K562 (cell line): ENCODE data around the gene PLXNB2. TPM values are rescaled to one million over a fixed set of nuclear protein-coding genes. Genes with fewer than 3 reads are reported as not detected.
A peak's percentile ranks its signal among the peaks of the same experiment; 100 is the strongest.

ENCODE experiments used
- ATAC-seq: fragments of 200-7000 bp; cut with Tn5 transposase; 3 replicates; pipeline ENCODE4 v1.9.1; 2020; ENCODE audit warnings: moderate library complexity
- BruUV-seq: library from RNA; stranded (reverse); fragments of 400-500 nt; replicated peaks from 2 replicates; lab custom pipeline; 2021; lab: Mats Ljungman, UMichigan
- CTCF ChIA-PET: fragments of 300-600 bp; formaldehyde crosslinking; extraction: SDS; loops from one replicate; lab custom pipeline; 2021; ENCODE audit warnings: low intra/inter-chr PET ratio; lab: Yijun Ruan, JAX
- POLR2A ChIA-PET: fragments of 300-600, 350-650 bp; sonication (Branson Sonifier 250); formaldehyde crosslinking; extraction: SDS; loops from one replicate; lab custom pipeline; 2021; ENCODE audit warnings: antibody characterized with exemption, inconsistent platforms; lab: Yijun Ruan, JAX
- DNase-seq, 4 experiments: peaks; one replicate each; pipeline versions ENCODE4 v3.0.0 to v3.0.0-alpha.2; 2011 to 2018; ENCODE audit warnings: low spot score in 3 of 4, mixed read lengths in 3 of 4; ENCODE audit errors: extremely low read depth in 1 of 4
- FAIRE-seq: peaks from 2 replicates; lab custom pipeline; 2011; peaks lifted over from hg19 to GRCh38; lab: Jason Lieb, UNC
- H2AFZ ChIP-seq: 2 replicates; pipeline ENCODE4 v1.6.0; 2011; ENCODE audit warnings: low read depth, low read length, control low read depth, inconsistent platforms
- H3K27ac ChIP-seq: fragments of 200-600 bp; 3 replicates; pipeline ENCODE4 v1.8.0; 2011; ENCODE audit warnings: low read depth, mild to moderate bottlenecking, control low read depth, inconsistent platforms, low read length, moderate library complexity, mixed read lengths; ENCODE audit errors: extremely low read depth
- H3K27me3 ChIP-seq, 2 experiments: fragments of 300-600 bp in 1 of 2; 2 replicates in 1 of 2; 3 replicates in 1 of 2; pipeline versions ENCODE4 v1.6.0 to v1.8.0; 2011; ENCODE audit warnings: inconsistent platforms in 2 of 2, low read length in 2 of 2, mild to moderate bottlenecking in 1 of 2, mixed read lengths in 1 of 2, moderate library complexity in 1 of 2; ENCODE audit not compliant: control insufficient read depth in 2 of 2, insufficient read depth in 2 of 2
- H3K36me3 ChIP-seq: fragments of 300-600 bp; 3 replicates; pipeline ENCODE4 v1.8.0; 2011; ENCODE audit warnings: mild to moderate bottlenecking, low read length, inconsistent platforms; ENCODE audit not compliant: control insufficient read depth, insufficient read depth
- H3K4me1 ChIP-seq, 2 experiments: fragments of 200-600 bp in 1 of 2; replicated peaks in 1 of 2; 2 replicates in 1 of 2; 3 replicates in 1 of 2; pipeline versions ENCODE4 v1.5.1 to v1.8.0; 2011; ENCODE audit warnings: inconsistent platforms in 2 of 2, low read length in 2 of 2, mild to moderate bottlenecking in 1 of 2, mixed read lengths in 1 of 2, moderate library complexity in 1 of 2; ENCODE audit not compliant: control insufficient read depth in 2 of 2, insufficient read depth in 2 of 2
- H3K4me2 ChIP-seq: 2 replicates; pipeline ENCODE4 v1.6.1; 2011; ENCODE audit warnings: low read length, control low read depth, inconsistent platforms, mixed read lengths; ENCODE audit not compliant: insufficient read depth
- H3K4me3 ChIP-seq: fragments of 200-600 bp; sonication (generic), shearing (Covaris generic); 2 replicates; pipeline ENCODE4 v1.5.1; 2016; ENCODE audit warnings: control low read depth, inconsistent platforms
- H3K79me2 ChIP-seq: fragments of 200-600 bp; 3 replicates; pipeline ENCODE4 v1.8.0; 2011; ENCODE audit warnings: low read length, inconsistent platforms; ENCODE audit not compliant: control insufficient read depth, insufficient read depth
- H3K9ac ChIP-seq, 2 experiments: 2 replicates each; pipeline versions ENCODE4 v1.6.0 to v1.6.1; 2011; ENCODE audit warnings: low read depth in 2 of 2, low read length in 2 of 2, control low read depth in 1 of 2, inconsistent platforms in 1 of 2, mild to moderate bottlenecking in 1 of 2, mixed read lengths in 1 of 2; ENCODE audit not compliant: insufficient read depth in 1 of 2
- H3K9me1 ChIP-seq: one replicate; pipeline ENCODE4 v1.6.0; 2011; ENCODE audit warnings: inconsistent platforms, mild to moderate bottlenecking, low read length, moderate library complexity; ENCODE audit not compliant: control insufficient read depth, insufficient read depth
- H3K9me3 ChIP-seq: replicated peaks from 2 replicates; pipeline ENCODE4 v1.5.1; 2011; ENCODE audit warnings: low read depth, low read length, inconsistent platforms; ENCODE audit not compliant: control insufficient read depth, insufficient read depth
- H4K20me1 ChIP-seq: replicated peaks from 2 replicates; pipeline ENCODE4 v1.6.1; 2011; ENCODE audit warnings: low read length, inconsistent platforms, mixed read lengths; ENCODE audit not compliant: control insufficient read depth, insufficient read depth
- CTCF ChIP-seq, 3 experiments: IDR thresholded peaks in 2 of 3; conservative IDR thresholded peaks in 1 of 3; 2 replicates each; pipeline ENCODE4 v1.5.1; 2011 to 2012; ENCODE audit warnings: low read length in 3 of 3, mild to moderate bottlenecking in 3 of 3, control low read depth in 2 of 3, improper control_type of control experiment in 1 of 3, inconsistent platforms in 1 of 3, low read depth in 1 of 3, mixed read lengths in 1 of 3, moderate library complexity in 1 of 3; ENCODE audit not compliant: insufficient read depth in 2 of 3
- MXI1 ChIP-seq: IDR thresholded peaks from 2 replicates; pipeline ENCODE4 v1.6.1; 2011; ENCODE audit warnings: low read depth, mild to moderate bottlenecking, improper control_type of control experiment, low read length
- WGBS: fragments of 100-300 bp; shearing (Covaris generic); methylation state at CpG from one replicate; pipeline ENCODE4 v1.1.6; 2016; ENCODE audit warnings: low coverage, mixed read lengths; ENCODE audit not compliant: insufficient coverage; ENCODE audit errors: missing lambda C conversion rate; 5-methylcytosine and 5-hydroxymethylcytosine counted together
- in situ Hi-C: fragments of 300-500 bp; cut with MboI; formaldehyde crosslinking; loops from 4 replicates; pipeline ENCODE4 v1.15.0; 2018; ENCODE audit warnings: inconsistent platforms, mixed read lengths
- intact Hi-C: fragments of 100-400 bp; cut with micrococcal nuclease; formaldehyde crosslinking; loops from 2 replicates; pipeline ENCODE4 v1.14.2; 2022
- polyA plus RNA-seq, 8 experiments: library from polyadenylated mRNA; depleted of rRNA in 4 of 8; stranded (reverse) in 5 of 8; unstranded in 3 of 8; fragments of >200 nt; fragmentation: Nextera tagmentation in 2 of 8; fragmentation: Illumina TruSeq in 1 of 8; extraction: Ambion mirVana in 2 of 8; extraction: Trizol in 1 of 8; gene quantifications; 2 replicates each; pipeline versions ENCODE4 v1.2.1 to v1.2.3, GENCODE V29; 2011 to 2014; ENCODE audit warnings: inconsistent platforms in 1 of 8, missing spikeins in 1 of 8
- total RNA-seq, 7 experiments: library from RNA; depleted of rRNA in 6 of 7; stranded (reverse); fragments of >200 nt in 6 of 7; fragmentation: Illumina TruSeq in 2 of 7; extraction: Trizol in 2 of 7; gene quantifications; 2 replicates each; pipeline versions ENCODE4 v1.2.1 to v1.2.3, GENCODE V29; 2011 to 2021; ENCODE audit warnings: low replicate concordance in 1 of 7

The PLXNB2 gene
- total and polyA plus RNA-seq, 9 of the 15 experiments (the other 6 are each of a cell fraction or from before 2014, with no cell fraction given) = 0.15 to 45.1 (median 13.6) TPM

- TF ChIP-seq MXI1 (no peak), CTCF (IDR thresholded peaks at IDR 0.05 in 2 of 3, conservative IDR thresholded peaks at IDR 0.05 in 1 of 3; ENCODE audit: insufficient read depth in 2 of 3, low read depth in 1 of 3, low read length in 3 of 3) (0 out of 6 replicates have a peak, but pooled peaks have one; percentile 8 to 17 (median 12))
- Histone ChIP-seq H3K27me3 (no peaks in the 10 kb centered on the region), H3K4me2 (no peak overlapping the region), H3K4me1 (peaks cover 0 to 21% of the 10 kb centered on the region in 2 experiments; a peak in 3 of 5 replicates), H3K27ac (no peak overlapping the region), H4K20me1 (0 out of 2 replicates have a peak, but pooled peaks cover 5% of the 10 kb centered on the region), H3K79me2 (peaks cover 57% of the 10 kb centered on the region), H2AFZ (no peak overlapping the region), H3K9me3 (no peaks in the 10 kb centered on the region; the same call in 1 of the 2 replicates), H3K9me1 (no peaks in the 10 kb centered on the region), H3K4me3 (no peak overlapping the region), H3K36me3 (peaks cover 38% of the 10 kb centered on the region; the same call in 2 of the 3 replicates), H3K9ac (no peak overlapping the region)
- FAIRE-seq = no peak
- WGBS = 87% methylated on average over 7 of the region's 11 CpGs
- CTCF ChIA-PET = no interaction called here
- no peak for DNase-seq
- POLR2A ChIA-PET = interaction anchor here (0.8 kb wide), 2 partner anchors 10 to 36 kb away, joined by 3 read pairs; no protein-coding TSS in a partner anchor
- intact Hi-C loops (no loop called here), in situ Hi-C loops (no loop called here)
- no peak for ATAC-seq
- BruUV-seq = no TSS peak
Observed at GRCh38 chr22:50236731-50237409, 70.6 kb downstream of the PLXNB2 start.
